NCI-H1105 (cell line): ENCODE measurements around the gene S100A13.
"Not testable (repeated sequence)": the region's sequence is repeated elsewhere in the genome, so short reads cannot be mapped to it uniquely, and the experiment has no call there.

Experiments used
- DNase-seq: peaks from one replicate; lab custom pipeline; 2025; lab: John Stamatoyannopoulos, UW

The S100A13 gene

GRCh38 chr1:153626904-153627714, at the start of gene S100A13:
TSS of gene S100A13 (minus strand) at chr1:153627505. CDS start at chr1:153626472, 1,033 bp downstream.
- peak; percentile 71 for DNase-seq

- DNase-seq = no peak
These were observed 46.2 kb upstream of the S100A13 start for GRCh38 chr1:153673511-153673910.

- DNase-seq = not testable (repeated sequence)
These were observed 44.5 kb upstream of the S100A13 start for GRCh38 chr1:153671628-153672353.

- peak; percentile 99 for DNase-seq
These were observed 43.7 kb upstream of the S100A13 start, which contains the start of gene ILF2 for GRCh38 chr1:153670859-153671627. TSS of gene ILF2 (minus strand) at chr1:153670993. CDS start at chr1:153670922, 71 bp downstream.

GRCh38 chr1:153670257-153670858, 43.1 kb upstream of the S100A13 start:
- no peak for DNase-seq

- DNase-seq = no peak
These were observed 42.3 kb upstream of the S100A13 start for GRCh38 chr1:153669606-153670005.

- not testable (repeated sequence) for DNase-seq
These were observed 41.4 kb upstream of the S100A13 start for GRCh38 chr1:153668672-153669071.

GRCh38 chr1:153667439-153667838, 40.1 kb upstream of the S100A13 start:
- no peak for DNase-seq

- DNase-seq = no peak
These were observed 35.9 kb upstream of the S100A13 start for GRCh38 chr1:153663211-153663610.

- no peak for DNase-seq
These were observed 35.0 kb upstream of the S100A13 start for GRCh38 chr1:153662269-153662668.

GRCh38 chr1:153661111-153661708, 33.9 kb upstream of the S100A13 start:
- DNase-seq = no peak

- no peak for DNase-seq
These were observed 32.4 kb upstream of the S100A13 start for GRCh38 chr1:153659656-153660055.

- no peak for DNase-seq
These were observed 31.9 kb upstream of the S100A13 start for GRCh38 chr1:153659175-153659534.

GRCh38 chr1:153658400-153659174, 31.3 kb upstream of the S100A13 start, which contains the start of gene SNAPIN:
TSS of gene SNAPIN (plus strand) at chr1:153658703. CDS start at chr1:153658744, 41 bp downstream.
- peak; percentile 82 for DNase-seq

GRCh38 chr1:153655333-153655732, 28.0 kb upstream of the S100A13 start:
- no peak for DNase-seq

- DNase-seq = no peak
These were observed 25.6 kb upstream of the S100A13 start for GRCh38 chr1:153652805-153653500.

GRCh38 chr1:153651771-153652170, 24.5 kb upstream of the S100A13 start:
- DNase-seq = no peak

GRCh38 chr1:153649863-153650235, 22.5 kb upstream of the S100A13 start:
- DNase-seq = peak; percentile 10

- DNase-seq = no peak
These were observed 22.0 kb upstream of the S100A13 start for GRCh38 chr1:153649137-153649862.
